Panc1 (cell line): ENCODE data around the gene DAD1.
"Not testable (repeated sequence)": the region's sequence is repeated elsewhere in the genome, so short reads cannot be mapped to it uniquely, and the experiment has no call there.

ENCODE experiments used
- POLR2AphosphoS5 ChIP-seq: IDR thresholded peaks from 2 replicates; pipeline ENCODE4 v1.6.1; 2012; ENCODE audit warnings: mild to moderate bottlenecking, low read depth, low read length, moderate library complexity
- SIN3A ChIP-seq: IDR thresholded peaks from 2 replicates; pipeline ENCODE4 v1.6.1; 2012; ENCODE audit warnings: low read depth, mild to moderate bottlenecking, low read length, moderate library complexity, borderline replicate concordance; ENCODE audit not compliant: insufficient read depth
- TCF7L2 ChIP-seq: IDR thresholded peaks from 2 replicates; pipeline ENCODE4 v1.6.1; 2011; ENCODE audit warnings: mild to moderate bottlenecking, low read depth, low read length, inconsistent platforms
- TF ChIP-seq, protein P1 (sequence below): fragments of 450-650 bp; IDR thresholded peaks from 2 replicates; pipeline ENCODE4 v1.5.1; 2017; ENCODE audit warnings: mild to moderate bottlenecking
- TF ChIP-seq, protein P2 (sequence below), 2 experiments: IDR thresholded peaks; 2 replicates each; pipeline ENCODE4 v1.6.1; 2011 to 2012; ENCODE audit warnings: low read depth in 2 of 2, control low read depth in 1 of 2, low read length in 1 of 2, mild to moderate bottlenecking in 1 of 2, moderate library complexity in 1 of 2; ENCODE audit not compliant: insufficient read depth in 1 of 2

DNA sequence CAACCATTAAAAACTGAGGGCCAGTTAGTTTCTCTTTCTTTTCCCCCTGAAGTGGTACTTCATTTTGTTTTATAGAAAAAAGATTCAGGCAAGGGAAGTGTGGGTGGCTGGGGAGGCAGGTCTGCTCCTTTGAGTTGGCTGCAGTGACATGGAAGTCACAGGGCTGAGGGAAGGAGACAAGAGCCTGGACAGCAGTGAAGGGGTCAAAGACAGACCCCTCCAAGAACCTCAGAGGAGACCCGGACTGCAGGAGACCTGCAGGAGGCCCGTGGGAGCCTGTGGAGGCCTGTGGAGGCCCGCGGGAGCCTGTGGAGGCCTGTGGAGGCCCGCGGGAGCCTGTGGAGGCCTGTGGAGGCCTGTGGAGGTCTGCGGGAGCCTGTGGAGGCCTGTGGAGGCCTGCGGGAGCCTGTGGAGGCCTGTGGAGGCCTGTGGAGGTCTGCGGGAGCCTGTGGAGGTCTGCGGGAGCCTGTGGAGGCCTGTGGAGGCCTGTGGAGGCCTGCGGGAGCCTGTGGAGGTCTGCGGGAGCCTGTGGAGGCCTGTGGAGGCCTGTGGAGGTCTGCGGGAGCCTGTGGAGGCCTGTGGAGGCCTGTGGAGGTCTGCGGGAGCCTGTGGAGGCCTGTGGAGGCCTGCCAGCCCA is 35.0 kb downstream of the DAD1 start:
- TF ChIP-seq, protein P1, sequence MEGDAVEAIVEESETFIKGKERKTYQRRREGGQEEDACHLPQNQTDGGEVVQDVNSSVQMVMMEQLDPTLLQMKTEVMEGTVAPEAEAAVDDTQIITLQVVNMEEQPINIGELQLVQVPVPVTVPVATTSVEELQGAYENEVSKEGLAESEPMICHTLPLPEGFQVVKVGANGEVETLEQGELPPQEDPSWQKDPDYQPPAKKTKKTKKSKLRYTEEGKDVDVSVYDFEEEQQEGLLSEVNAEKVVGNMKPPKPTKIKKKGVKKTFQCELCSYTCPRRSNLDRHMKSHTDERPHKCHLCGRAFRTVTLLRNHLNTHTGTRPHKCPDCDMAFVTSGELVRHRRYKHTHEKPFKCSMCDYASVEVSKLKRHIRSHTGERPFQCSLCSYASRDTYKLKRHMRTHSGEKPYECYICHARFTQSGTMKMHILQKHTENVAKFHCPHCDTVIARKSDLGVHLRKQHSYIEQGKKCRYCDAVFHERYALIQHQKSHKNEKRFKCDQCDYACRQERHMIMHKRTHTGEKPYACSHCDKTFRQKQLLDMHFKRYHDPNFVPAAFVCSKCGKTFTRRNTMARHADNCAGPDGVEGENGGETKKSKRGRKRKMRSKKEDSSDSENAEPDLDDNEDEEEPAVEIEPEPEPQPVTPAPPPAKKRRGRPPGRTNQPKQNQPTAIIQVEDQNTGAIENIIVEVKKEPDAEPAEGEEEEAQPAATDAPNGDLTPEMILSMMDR = not testable (repeated sequence)
- not testable (repeated sequence) for TF ChIP-seq SIN3A, POLR2AphosphoS5, TCF7L2
- TF ChIP-seq, protein P2, sequence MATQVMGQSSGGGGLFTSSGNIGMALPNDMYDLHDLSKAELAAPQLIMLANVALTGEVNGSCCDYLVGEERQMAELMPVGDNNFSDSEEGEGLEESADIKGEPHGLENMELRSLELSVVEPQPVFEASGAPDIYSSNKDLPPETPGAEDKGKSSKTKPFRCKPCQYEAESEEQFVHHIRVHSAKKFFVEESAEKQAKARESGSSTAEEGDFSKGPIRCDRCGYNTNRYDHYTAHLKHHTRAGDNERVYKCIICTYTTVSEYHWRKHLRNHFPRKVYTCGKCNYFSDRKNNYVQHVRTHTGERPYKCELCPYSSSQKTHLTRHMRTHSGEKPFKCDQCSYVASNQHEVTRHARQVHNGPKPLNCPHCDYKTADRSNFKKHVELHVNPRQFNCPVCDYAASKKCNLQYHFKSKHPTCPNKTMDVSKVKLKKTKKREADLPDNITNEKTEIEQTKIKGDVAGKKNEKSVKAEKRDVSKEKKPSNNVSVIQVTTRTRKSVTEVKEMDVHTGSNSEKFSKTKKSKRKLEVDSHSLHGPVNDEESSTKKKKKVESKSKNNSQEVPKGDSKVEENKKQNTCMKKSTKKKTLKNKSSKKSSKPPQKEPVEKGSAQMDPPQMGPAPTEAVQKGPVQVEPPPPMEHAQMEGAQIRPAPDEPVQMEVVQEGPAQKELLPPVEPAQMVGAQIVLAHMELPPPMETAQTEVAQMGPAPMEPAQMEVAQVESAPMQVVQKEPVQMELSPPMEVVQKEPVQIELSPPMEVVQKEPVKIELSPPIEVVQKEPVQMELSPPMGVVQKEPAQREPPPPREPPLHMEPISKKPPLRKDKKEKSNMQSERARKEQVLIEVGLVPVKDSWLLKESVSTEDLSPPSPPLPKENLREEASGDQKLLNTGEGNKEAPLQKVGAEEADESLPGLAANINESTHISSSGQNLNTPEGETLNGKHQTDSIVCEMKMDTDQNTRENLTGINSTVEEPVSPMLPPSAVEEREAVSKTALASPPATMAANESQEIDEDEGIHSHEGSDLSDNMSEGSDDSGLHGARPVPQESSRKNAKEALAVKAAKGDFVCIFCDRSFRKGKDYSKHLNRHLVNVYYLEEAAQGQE (IDR thresholded peaks at IDR 0.05; ENCODE audit: insufficient read depth in 1 of 2, low read depth in 2 of 2, low read length in 1 of 2) = not testable (repeated sequence)
